SK-N-SH treated with all-trans-retinoic acid at 6 μM for 48 hours (cell line): Measurements from ENCODE around the gene SCARB2.

Source experiments
- ARNTL ChIP-seq: fragments of 450-650 bp; formaldehyde crosslinking; IDR thresholded peaks from 2 replicates; pipeline ENCODE4 v1.5.0; 2020; ENCODE audit warnings: low read depth, mild to moderate bottlenecking, moderate library complexity, borderline replicate concordance
- ZFP3 ChIP-seq: fragments of 250-450 bp; sonication (Bioruptor Pico); IDR thresholded peaks from 2 replicates; pipeline ENCODE4 v1.5.0; 2020; ENCODE audit warnings: mild to moderate bottlenecking, moderate library complexity
- ZFP30 ChIP-seq: fragments of 450-650 bp; formaldehyde crosslinking; IDR thresholded peaks from 2 replicates; pipeline ENCODE4 v1.5.0; 2022; ENCODE audit warnings: mild to moderate bottlenecking, moderate library complexity
- ZNF565 ChIP-seq: fragments of 450-650 bp; formaldehyde crosslinking; conservative IDR thresholded peaks from 2 replicates; pipeline ENCODE4 v1.5.0; 2020; ENCODE audit warnings: low read depth, mild to moderate bottlenecking, moderate library complexity
- TF ChIP-seq, protein P1 (sequence below): fragments of 250-450 bp; sonication (Bioruptor Pico); IDR thresholded peaks from 2 replicates; pipeline ENCODE4 v1.8.0; 2020; ENCODE audit warnings: mild to moderate bottlenecking, moderate library complexity, borderline replicate concordance

DNA sequence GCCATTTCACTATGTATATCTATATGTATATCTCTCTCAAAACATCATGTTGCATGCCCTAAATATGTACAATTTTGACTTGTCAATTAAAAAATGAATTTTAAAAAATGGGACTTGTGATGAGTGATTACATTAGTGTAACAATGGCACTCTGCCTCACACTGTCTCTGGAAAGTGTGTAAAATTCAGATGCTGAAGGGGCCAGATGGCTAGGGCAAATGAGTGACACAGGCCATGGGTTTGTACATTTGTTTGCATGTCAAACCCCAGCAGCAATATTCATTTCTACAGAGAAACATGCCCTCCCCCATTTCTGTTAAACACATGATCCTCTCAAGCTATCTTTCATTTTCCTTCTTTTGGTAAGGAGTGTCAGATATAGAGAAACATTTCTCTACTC lies 8.1 kb downstream of the SCARB2 start:
- TF ChIP-seq, protein P1, sequence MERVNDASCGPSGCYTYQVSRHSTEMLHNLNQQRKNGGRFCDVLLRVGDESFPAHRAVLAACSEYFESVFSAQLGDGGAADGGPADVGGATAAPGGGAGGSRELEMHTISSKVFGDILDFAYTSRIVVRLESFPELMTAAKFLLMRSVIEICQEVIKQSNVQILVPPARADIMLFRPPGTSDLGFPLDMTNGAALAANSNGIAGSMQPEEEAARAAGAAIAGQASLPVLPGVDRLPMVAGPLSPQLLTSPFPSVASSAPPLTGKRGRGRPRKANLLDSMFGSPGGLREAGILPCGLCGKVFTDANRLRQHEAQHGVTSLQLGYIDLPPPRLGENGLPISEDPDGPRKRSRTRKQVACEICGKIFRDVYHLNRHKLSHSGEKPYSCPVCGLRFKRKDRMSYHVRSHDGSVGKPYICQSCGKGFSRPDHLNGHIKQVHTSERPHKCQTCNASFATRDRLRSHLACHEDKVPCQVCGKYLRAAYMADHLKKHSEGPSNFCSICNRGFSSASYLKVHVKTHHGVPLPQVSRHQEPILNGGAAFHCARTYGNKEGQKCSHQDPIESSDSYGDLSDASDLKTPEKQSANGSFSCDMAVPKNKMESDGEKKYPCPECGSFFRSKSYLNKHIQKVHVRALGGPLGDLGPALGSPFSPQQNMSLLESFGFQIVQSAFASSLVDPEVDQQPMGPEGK (CRISPR knock-in tag) = no peak
- TF ChIP-seq ARNTL (no peak), ZFP30 (CRISPR knock-in tag) (no peak), ZFP3 (no peak), ZNF565 (no peak)
